OCI-LY7 (cell line): ENCODE measurements around the gene PTX4. TPM values are rescaled to one million over a fixed set of nuclear protein-coding genes. Genes with fewer than 3 reads are reported as not detected.

Source experiments
- BruUV-seq: library from RNA; stranded (reverse); fragments of 400-500 nt; replicated peaks from 2 replicates; lab custom pipeline; 2021; lab: Mats Ljungman, UMichigan
- CTCF ChIA-PET: fragments of 300-600 bp; sonication (Branson Sonifier 250); formaldehyde crosslinking; loops from one replicate; lab custom pipeline; 2022; ENCODE audit warnings: antibody characterized with exemption; ENCODE audit not compliant: unreplicated experiment; lab: Charles Lee
- POLR2A ChIA-PET: fragments of 300-600 bp; sonication (Branson Sonifier 250); formaldehyde crosslinking; loops from one replicate; lab custom pipeline; 2022; ENCODE audit warnings: antibody characterized with exemption; lab: Charles Lee
- DNase-seq: peaks from one replicate; pipeline ENCODE4 v3.0.0-alpha.2; 2015; ENCODE audit warnings: low spot score
- H2AFZ ChIP-seq: fragments of 200-600 bp; sonication (generic), shearing (Covaris generic); 2 replicates; pipeline ENCODE4 v1.6.1; 2014; ENCODE audit warnings: mild to moderate bottlenecking, antibody characterized with exemption, low read length, moderate library complexity
- H3K27ac ChIP-seq: fragments of 200-600 bp; sonication (generic); 2 replicates; pipeline ENCODE4 v1.5.1; 2014; ENCODE audit warnings: mixed run types, low read depth, mild to moderate bottlenecking, moderate library complexity, low read length, inconsistent platforms; ENCODE audit not compliant: poor library complexity, severe bottlenecking
- H3K36me3 ChIP-seq: fragments of 200-600 bp; sonication (generic); 2 replicates; pipeline ENCODE4 v1.6.1; 2014; ENCODE audit warnings: mild to moderate bottlenecking, antibody characterized with exemption, low read length, moderate library complexity, mixed read lengths; ENCODE audit not compliant: insufficient read depth
- H3K4me1 ChIP-seq: fragments of 200-600 bp; sonication (generic); 2 replicates; pipeline ENCODE4 v1.5.1; 2014; ENCODE audit warnings: mild to moderate bottlenecking, low read length; ENCODE audit not compliant: insufficient read depth, poor library complexity, severe bottlenecking
- H3K4me2 ChIP-seq: fragments of 200-600 bp; sonication (generic); 2 replicates; pipeline ENCODE4 v1.6.1; 2014; ENCODE audit warnings: mild to moderate bottlenecking, low read length
- H3K4me3 ChIP-seq: fragments of 200-600 bp; sonication (generic); 2 replicates; pipeline ENCODE4 v1.5.1; 2014; ENCODE audit warnings: mild to moderate bottlenecking, low read depth, low read length; ENCODE audit not compliant: poor library complexity, severe bottlenecking
- H3K79me2 ChIP-seq: fragments of 200-600 bp; sonication (generic); 2 replicates; pipeline ENCODE4 v1.6.1; 2016; ENCODE audit warnings: low read depth, mild to moderate bottlenecking, low read length, moderate library complexity, mixed read lengths; ENCODE audit not compliant: insufficient read depth
- H3K9me2 ChIP-seq: fragments of 200-600 bp; sonication (generic); 2 replicates; pipeline ENCODE4 v1.6.1; 2016; ENCODE audit warnings: mild to moderate bottlenecking, low read length, mixed read lengths; ENCODE audit not compliant: insufficient read depth
- H3K9me3 ChIP-seq: fragments of 200-600 bp; sonication (generic); 2 replicates; pipeline ENCODE4 v1.6.1; 2014; ENCODE audit warnings: mild to moderate bottlenecking, mixed run types, low read length, mixed read lengths
- H4K20me1 ChIP-seq: fragments of 200-600 bp; sonication (generic); 2 replicates; pipeline ENCODE4 v1.6.1; 2014; ENCODE audit warnings: mild to moderate bottlenecking, antibody characterized with exemption, low read length, moderate library complexity, mixed read lengths; ENCODE audit not compliant: insufficient read depth
- CTCF ChIP-seq: fragments of 200-600 bp; sonication (generic); conservative IDR thresholded peaks from 2 replicates; pipeline ENCODE4 v1.5.1; 2014; ENCODE audit warnings: mild to moderate bottlenecking, antibody characterized with exemption, low read length, moderate library complexity, mixed read lengths
- EZH2phosphoT487 ChIP-seq: fragments of 200-600 bp; sonication (generic); IDR thresholded peaks from 2 replicates; pipeline ENCODE4 v1.6.1; 2018; ENCODE audit warnings: low read depth, borderline replicate concordance, mild to moderate bottlenecking, mixed run types, antibody characterized with exemption, low read length, moderate library complexity, mixed read lengths
- intact Hi-C: fragments of 100-400 bp; cut with micrococcal nuclease; formaldehyde crosslinking; loops from one replicate; pipeline ENCODE4 v1.10.0; 2022; ENCODE audit not compliant: unreplicated experiment
- total RNA-seq, 2 experiments: library from RNA; depleted of rRNA in 1 of 2; stranded (reverse); fragments of >200 nt in 1 of 2; shearing (Covaris generic) in 1 of 2; gene quantifications; 2 replicates each; pipeline ENCODE4 v1.2.3, GENCODE V29; 2014 to 2022

PTX4 gene
- total RNA-seq, 2 experiments from 2014 or later, result not detected

DNA sequence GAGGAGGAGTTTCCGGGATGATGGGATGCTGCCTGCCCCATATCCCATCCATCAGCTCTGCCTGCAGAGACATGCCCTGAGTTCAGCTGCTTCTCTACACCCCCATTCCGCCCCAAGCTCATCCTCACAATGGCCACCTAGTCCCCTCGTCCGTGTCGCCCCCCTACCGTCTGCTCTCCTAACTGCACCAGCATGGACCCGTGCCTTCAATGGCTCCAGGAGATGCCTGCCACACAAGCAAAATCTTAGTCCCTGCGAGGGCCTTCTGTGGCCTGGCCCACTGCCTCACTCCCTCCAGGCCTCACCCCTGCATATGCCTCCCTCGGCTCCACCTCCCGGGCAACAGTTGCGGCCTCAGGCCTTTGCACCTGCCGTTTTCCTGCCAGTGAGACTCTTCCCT is 2.6 kb upstream of the PTX4 start:
- CTCF ChIA-PET, result no interaction called here
- H3K9me3 ChIP-seq, result no peaks in the 10 kb centered on the region
- no peak for DNase-seq
- H3K4me2 ChIP-seq, result no peak overlapping the region
- no peak for TF ChIP-seq EZH2phosphoT487
- TF ChIP-seq CTCF, result no peak
- no peak overlapping the region for H3K27ac ChIP-seq
- no peaks in the 10 kb centered on the region for H4K20me1 ChIP-seq
- BruUV-seq, result no TSS peak
- H3K4me3 ChIP-seq, result no peak overlapping the region
- intact Hi-C loops, result loop anchor here (5.0 kb wide), 1 partner anchor 121 kb away; the partner anchor contains the start of genes CRAMP1 and IFT140
- H3K4me1 ChIP-seq, result peaks cover 16% of the 10 kb centered on the region
- peaks cover 7% of the 10 kb centered on the region; the same call in 1 of the 2 replicates for H3K79me2 ChIP-seq
- H3K36me3 ChIP-seq, result peaks cover 15% of the 10 kb centered on the region
- no peak overlapping the region for H2AFZ ChIP-seq
- H3K9me2 ChIP-seq, result no peaks in the 10 kb centered on the region
- POLR2A ChIA-PET, result interaction anchor here (0.8 kb wide), 1 partner anchor 32 kb away, joined by 5 read pairs; no protein-coding TSS in a partner anchor

- H2AFZ ChIP-seq, result no peak overlapping the region
- TF ChIP-seq CTCF (no peak), EZH2phosphoT487 (no peak)
- CTCF ChIA-PET, result no interaction called here
These were observed 333 bp upstream of the PTX4 start for GRCh38 chr16:1489077-1489476.

GRCh38 chr16:1488054-1488601 is 616 bp downstream of the PTX4 start:
- Histone ChIP-seq H3K9me2 (no peaks in the 10 kb centered on the region), H3K9me3 (no peaks in the 10 kb centered on the region), H3K4me2 (no peak overlapping the region), H4K20me1 (no peaks in the 10 kb centered on the region), H2AFZ (no peak overlapping the region), H3K79me2 (no peaks in the 10 kb centered on the region), H3K36me3 (no peaks in the 10 kb centered on the region), H3K27ac (no peak overlapping the region), H3K4me1 (peaks cover 7% of the 10 kb centered on the region), H3K4me3 (no peak overlapping the region)
- POLR2A ChIA-PET, result no interaction called here
- intact Hi-C loops, result no loop called here
- CTCF ChIA-PET, result no interaction called here
- BruUV-seq, result no TSS peak
- TF ChIP-seq EZH2phosphoT487 (no peak), CTCF (no peak)
- DNase-seq, result no peak

More at GRCh38 chr16:1489077-1489476, 333 bp upstream of the PTX4 start:
- Histone ChIP-seq H3K4me3 (no peak overlapping the region), H3K4me1 (peaks cover 10% of the 10 kb centered on the region), H3K27ac (no peak overlapping the region), H4K20me1 (no peaks in the 10 kb centered on the region), H3K36me3 (no peaks in the 10 kb centered on the region), H3K9me3 (no peaks in the 10 kb centered on the region), H3K9me2 (no peaks in the 10 kb centered on the region), H3K4me2 (no peak overlapping the region), H3K79me2 (peaks cover 6% of the 10 kb centered on the region; the same call in 1 of the 2 replicates)
- intact Hi-C loops, result no loop called here
- no TSS peak for BruUV-seq
- POLR2A ChIA-PET, result no interaction called here
- no peak for DNase-seq
